HG03439 (cell line): ENCODE data around the gene GAL3ST1.

ENCODE experiments used
- ATAC-seq: cut with Tn5 transposase; IDR thresholded peaks from one replicate; pipeline ENCODE4 v1.9.1; 2021; ENCODE audit warnings: mild to moderate bottlenecking, moderate library complexity; ENCODE audit not compliant: unreplicated experiment

The GAL3ST1 gene

GRCh38 chr22:30538280-30538679 lies 36.2 kb downstream of the GAL3ST1 start:
- ATAC-seq = no peak

DNA sequence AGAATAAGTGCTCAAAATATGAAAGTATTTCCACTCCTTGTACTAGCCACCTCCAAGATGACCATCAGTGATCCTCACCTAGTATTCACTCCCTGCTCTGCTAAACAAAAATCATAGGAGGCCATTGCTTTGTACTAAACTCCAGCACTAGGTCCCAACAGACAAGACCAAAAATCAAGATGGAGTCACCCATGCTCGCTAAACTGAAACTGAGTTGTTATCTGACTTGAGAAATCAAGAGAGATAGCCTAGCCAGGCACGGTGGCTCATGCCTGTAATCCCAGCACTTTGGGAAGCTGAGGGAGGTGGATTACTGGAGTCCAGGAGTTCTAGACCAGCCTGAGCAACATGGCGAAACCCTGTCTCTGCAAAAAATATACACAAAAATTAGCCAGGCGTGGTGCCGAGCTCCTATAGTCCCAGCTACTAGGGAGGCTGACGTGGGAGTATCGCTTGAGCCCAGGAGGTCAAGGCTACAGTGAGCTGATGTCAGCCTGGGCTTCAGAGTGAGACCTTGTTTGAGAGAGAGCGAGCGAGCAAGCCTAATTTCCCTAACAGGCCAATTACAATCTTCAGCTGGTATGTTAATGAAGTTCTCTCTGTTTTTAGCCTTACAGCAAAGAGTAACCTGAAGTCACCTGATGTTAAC lies 37.3 kb downstream of the GAL3ST1 start:
- ATAC-seq = no peak

DNA sequence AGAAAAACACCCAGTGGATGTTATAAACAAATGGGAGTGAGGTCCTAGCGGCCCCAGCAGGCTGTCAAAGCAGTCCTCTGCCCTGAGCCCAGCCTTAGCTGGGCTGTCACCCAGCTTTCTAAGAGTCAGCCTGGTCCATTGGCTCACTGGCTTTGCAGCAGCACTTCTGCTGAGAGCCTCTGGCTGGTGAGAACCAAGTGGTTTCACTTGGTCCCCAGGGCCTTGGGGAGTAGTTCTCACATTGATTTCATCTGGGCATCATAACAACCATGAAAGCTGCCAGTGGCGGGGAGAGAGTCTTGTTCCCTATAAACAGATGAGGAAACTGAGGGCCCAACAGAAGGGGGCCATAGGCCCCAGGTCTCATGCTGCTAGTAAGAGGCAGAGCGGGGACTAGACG lies 39.3 kb downstream of the GAL3ST1 start:
- ATAC-seq = no peak

GRCh38 chr22:30531651-30532608 lies 42.5 kb downstream of the GAL3ST1 start:
- no peak for ATAC-seq

DNA sequence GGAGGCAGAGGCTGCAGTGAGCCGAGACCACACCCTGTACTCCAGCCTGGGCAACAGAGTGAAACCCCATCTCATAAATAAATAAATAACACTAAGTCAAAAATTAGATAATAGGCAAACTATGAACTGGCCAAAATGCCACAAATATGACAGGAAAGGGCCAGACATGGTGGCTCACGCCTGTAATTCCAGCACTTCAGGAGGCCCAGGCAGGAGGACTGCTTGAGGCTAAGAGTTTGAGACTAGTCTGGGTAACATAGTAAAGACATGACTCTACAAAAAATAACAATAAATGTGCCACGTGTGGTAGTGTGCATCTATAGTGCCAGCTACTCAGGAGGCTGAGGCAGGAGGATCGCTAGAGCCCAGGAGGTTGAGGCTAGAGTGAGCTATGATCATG lies 47.8 kb downstream of the GAL3ST1 start:
- no peak for ATAC-seq

DNA sequence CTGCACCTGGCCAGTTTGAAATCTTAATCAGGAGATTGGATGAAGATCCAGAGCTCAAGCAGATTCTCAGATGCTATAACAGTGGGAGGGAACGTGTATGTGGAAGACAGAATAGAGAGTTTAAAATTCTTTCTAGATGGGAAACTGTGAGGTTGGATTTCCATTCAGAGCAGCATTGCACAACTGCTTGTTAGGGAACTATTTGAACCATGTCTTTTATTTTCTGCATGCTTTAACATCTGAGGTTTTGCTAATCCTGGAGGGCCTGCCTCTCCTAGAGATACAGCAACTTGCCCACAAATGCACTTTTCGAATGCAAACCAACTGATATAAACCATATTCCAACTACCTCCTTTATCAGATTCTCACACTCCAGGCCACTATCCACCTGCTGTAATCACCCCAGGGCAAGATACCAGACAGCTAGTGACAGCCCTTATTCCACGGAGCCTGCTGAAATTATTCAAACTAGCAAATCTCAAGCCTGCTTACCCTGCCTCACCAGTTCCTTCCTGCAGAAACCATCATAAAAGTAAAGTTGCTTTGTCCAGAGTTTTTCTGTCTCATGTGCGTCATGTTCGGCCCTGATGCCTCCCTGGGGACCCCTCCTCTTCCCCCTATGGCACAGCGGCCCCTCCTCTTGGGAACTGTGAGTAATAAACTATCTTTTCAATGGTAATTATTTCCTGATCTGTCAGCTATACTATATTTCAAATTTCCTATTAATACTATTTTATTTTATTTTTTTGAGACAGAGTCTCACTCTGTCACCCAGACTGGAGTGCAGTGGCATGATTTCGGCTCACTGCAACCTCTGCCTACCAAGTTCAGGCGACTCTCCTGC lies 50.6 kb downstream of the GAL3ST1 start:
- ATAC-seq = no peak

- ATAC-seq = no peak
Observed at GRCh38 chr22:30521368-30522156, 52.9 kb downstream of the GAL3ST1 start.

- ATAC-seq = no peak
Observed at GRCh38 chr22:30519842-30520425, 54.5 kb downstream of the GAL3ST1 start.

- ATAC-seq = no peak
Observed at GRCh38 chr22:30516731-30517130, 57.7 kb downstream of the GAL3ST1 start.

DNA sequence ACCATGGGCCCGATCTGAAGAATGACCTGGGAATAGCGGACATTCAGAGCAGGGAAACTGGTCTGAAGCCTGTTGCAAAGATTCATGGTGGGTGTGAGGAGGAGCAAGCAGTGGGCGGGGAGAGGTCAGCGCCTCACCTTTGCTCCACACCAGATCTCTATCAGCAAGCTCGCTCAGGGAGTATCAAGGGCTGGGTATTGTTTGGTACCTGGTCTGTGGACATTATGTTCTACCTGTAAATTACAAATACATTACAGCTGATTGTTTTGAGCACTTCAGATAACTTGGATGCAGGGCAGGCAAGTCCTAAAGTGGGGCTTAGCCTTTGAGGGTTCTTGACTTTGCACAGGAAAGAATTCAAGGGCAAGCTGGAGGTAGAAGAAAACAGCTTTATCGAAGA lies 58.2 kb downstream of the GAL3ST1 start:
- no peak for ATAC-seq

DNA sequence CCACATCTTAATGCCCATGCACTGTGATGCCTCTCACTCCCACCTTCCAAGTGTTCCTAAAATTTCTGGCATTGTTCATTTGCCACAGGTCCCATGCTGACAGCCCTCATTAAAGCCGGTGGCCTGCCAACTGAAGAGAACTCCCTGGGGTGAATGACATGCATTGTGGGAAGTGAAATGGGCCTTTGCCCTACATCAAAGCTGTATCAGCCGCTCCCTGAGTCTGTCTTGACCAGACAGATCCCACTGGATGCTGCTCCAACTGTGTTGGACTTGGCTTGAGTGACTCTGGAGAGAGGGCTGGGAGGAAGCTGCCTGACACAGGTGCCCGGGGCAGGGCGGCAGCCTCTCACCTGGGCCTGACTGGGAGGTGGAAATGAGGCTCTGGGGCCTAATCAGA lies 60.2 kb downstream of the GAL3ST1 start:
- no peak for ATAC-seq

- no peak for ATAC-seq
Observed at GRCh38 chr22:30513462-30513861, 61.0 kb downstream of the GAL3ST1 start.

- no peak for ATAC-seq
Observed at GRCh38 chr22:30511911-30512310, 62.6 kb downstream of the GAL3ST1 start.

- ATAC-seq = no peak
Observed at GRCh38 chr22:30511109-30511508, 63.4 kb downstream of the GAL3ST1 start.

GRCh38 chr22:30508216-30508615 lies 66.2 kb downstream of the GAL3ST1 start:
- ATAC-seq = no peak

GRCh38 chr22:30507670-30508069 lies 66.8 kb downstream of the GAL3ST1 start:
- no peak for ATAC-seq

DNA sequence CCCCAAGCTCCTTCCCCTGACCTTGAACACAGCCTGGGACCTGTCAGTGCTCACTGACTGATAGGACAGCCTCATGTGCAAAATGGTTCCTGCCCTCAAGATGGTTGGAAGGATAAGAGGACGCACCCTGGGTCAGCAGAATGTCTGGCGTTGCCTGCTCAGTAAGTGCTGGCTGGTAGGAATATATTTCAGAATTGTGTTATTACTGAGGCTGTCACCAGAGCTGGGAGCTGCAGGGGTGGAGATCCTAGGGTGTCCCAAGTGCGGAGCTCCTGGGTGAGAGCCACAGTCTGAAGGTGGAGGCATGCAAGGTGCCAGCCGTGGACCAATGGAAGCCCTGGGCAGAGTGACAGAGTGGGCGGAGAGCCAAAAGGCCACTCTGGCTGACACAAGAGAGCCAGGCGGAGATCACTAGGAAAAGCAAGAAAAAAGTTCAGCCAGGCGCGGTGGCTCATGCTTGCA lies 67.9 kb downstream of the GAL3ST1 start:
- no peak for ATAC-seq
